Panc1 (cell line): ENCODE measurements around the gene RNU1-2. TPM values are rescaled to one million over a fixed set of nuclear protein-coding genes. Genes with fewer than 3 reads are reported as not detected.

Experiments
- ATAC-seq: fragments of 200-7000 bp; cut with Tn5 transposase; 2 replicates; pipeline ENCODE4 v1.9.1; 2020; ENCODE audit warnings: mild to moderate bottlenecking, moderate library complexity
- BruUV-seq: library from RNA; stranded (reverse); fragments of 400-500 nt; replicated peaks from 2 replicates; lab custom pipeline; 2021; lab: Mats Ljungman, UMichigan
- CTCF ChIA-PET: fragments of 300-600 bp; sonication (Branson Sonifier 250); formaldehyde crosslinking; loops from one replicate; lab custom pipeline; 2022; ENCODE audit warnings: antibody characterized with exemption; lab: Charles Lee
- POLR2A ChIA-PET: fragments of 300-600 bp; sonication (Branson Sonifier 250); formaldehyde crosslinking; loops from one replicate; lab custom pipeline; 2022; ENCODE audit warnings: antibody characterized with exemption; lab: Charles Lee
- DNase-seq: peaks from one replicate; pipeline ENCODE4 v3.0.0-alpha.2; 2010; ENCODE audit warnings: low read depth, low spot score
- H3K27ac ChIP-seq: 2 replicates; pipeline ENCODE4 v1.5.1; 2011; ENCODE audit warnings: mild to moderate bottlenecking, low read length, inconsistent platforms
- H3K27me3 ChIP-seq: fragments of 200-500 bp; sonication (Bioruptor generic); 2 replicates; pipeline ENCODE4 v1.6.0; 2014; ENCODE audit warnings: low read length, inconsistent platforms; ENCODE audit not compliant: control insufficient read depth, insufficient read depth
- H3K36me3 ChIP-seq: fragments of 200-500 bp; sonication (Bioruptor generic); 2 replicates; pipeline ENCODE4 v1.5.1; 2014; ENCODE audit warnings: inconsistent platforms, mild to moderate bottlenecking, low read length, moderate library complexity; ENCODE audit not compliant: control insufficient read depth, insufficient read depth
- H3K4me1 ChIP-seq: 2 replicates; pipeline ENCODE4 v1.5.1; 2011; ENCODE audit warnings: inconsistent platforms, mild to moderate bottlenecking, low read length, moderate library complexity; ENCODE audit not compliant: control insufficient read depth, insufficient read depth
- H3K4me3 ChIP-seq, 2 experiments: 2 replicates each; pipeline ENCODE4 v1.5.1; 2011 to 2012; ENCODE audit warnings: low read depth in 2 of 2, low read length in 2 of 2, mild to moderate bottlenecking in 2 of 2, inconsistent platforms in 1 of 2, moderate library complexity in 1 of 2
- H3K9me3 ChIP-seq: fragments of 200-500 bp; sonication (Bioruptor generic); 2 replicates; pipeline ENCODE4 v1.5.1; 2014; ENCODE audit warnings: low read depth, mild to moderate bottlenecking, inconsistent platforms, low read length, moderate library complexity; ENCODE audit not compliant: control insufficient read depth, insufficient read depth
- POLR2AphosphoS5 ChIP-seq: IDR thresholded peaks from 2 replicates; pipeline ENCODE4 v1.6.1; 2012; ENCODE audit warnings: mild to moderate bottlenecking, low read depth, low read length, moderate library complexity
- REST ChIP-seq, 2 experiments: IDR thresholded peaks; 2 replicates each; pipeline ENCODE4 v1.6.1; 2011 to 2012; ENCODE audit warnings: low read depth in 2 of 2, control low read depth in 1 of 2, low read length in 1 of 2, mild to moderate bottlenecking in 1 of 2, moderate library complexity in 1 of 2; ENCODE audit not compliant: insufficient read depth in 1 of 2
- SIN3A ChIP-seq: IDR thresholded peaks from 2 replicates; pipeline ENCODE4 v1.6.1; 2012; ENCODE audit warnings: low read depth, mild to moderate bottlenecking, low read length, moderate library complexity, borderline replicate concordance; ENCODE audit not compliant: insufficient read depth
- TCF7L2 ChIP-seq: IDR thresholded peaks from 2 replicates; pipeline ENCODE4 v1.6.1; 2011; ENCODE audit warnings: mild to moderate bottlenecking, low read depth, low read length, inconsistent platforms
- in situ Hi-C: cut with HindIII; loops from 2 replicates; pipeline ENCODE4 v1.10.0; 2016; ENCODE audit warnings: low sequenced_read_pairs, low pct_unique_long_range_greater_than_20kb
- intact Hi-C: fragments of 100-400 bp; cut with micrococcal nuclease; formaldehyde crosslinking; loops from one replicate; pipeline ENCODE4 v1.10.0; 2022; ENCODE audit not compliant: unreplicated experiment
- total RNA-seq: library from RNA; stranded (reverse); gene quantifications from one replicate; pipeline ENCODE4 v1.2.1, GENCODE V29; 2021; ENCODE audit not compliant: unreplicated experiment
- TF ChIP-seq, protein P1 (sequence below): fragments of 450-650 bp; IDR thresholded peaks from 2 replicates; pipeline ENCODE4 v1.5.1; 2017; ENCODE audit warnings: mild to moderate bottlenecking

The RNU1-2 gene
- total RNA-seq, 1 experiment from 2014 or later, result 1,290 TPM

GRCh38 chr1:16924216-16924918, 28.6 kb downstream of the RNU1-2 start:
- H3K4me1 ChIP-seq, result no peaks in the 10 kb centered on the region
- ChIA-PET POLR2A (no interaction called here), CTCF (interaction anchor here (0.7 kb wide), 1 partner anchor 108 kb away, joined by 10 read pairs; no protein-coding TSS in a partner anchor)
- TF ChIP-seq POLR2AphosphoS5, result no peak
- H3K27ac ChIP-seq, result no peak overlapping the region
- no peaks in the 10 kb centered on the region for H3K36me3 ChIP-seq
- H3K9me3 ChIP-seq, result no peaks in the 10 kb centered on the region
- intact Hi-C loops (no loop called here), in situ Hi-C loops (no loop called here)
- no TSS peak for BruUV-seq
- DNase-seq (no peak), ATAC-seq (no peak)
- no peaks in the 10 kb centered on the region for H3K27me3 ChIP-seq
- H3K4me3 ChIP-seq, result no peak overlapping the region

DNA sequence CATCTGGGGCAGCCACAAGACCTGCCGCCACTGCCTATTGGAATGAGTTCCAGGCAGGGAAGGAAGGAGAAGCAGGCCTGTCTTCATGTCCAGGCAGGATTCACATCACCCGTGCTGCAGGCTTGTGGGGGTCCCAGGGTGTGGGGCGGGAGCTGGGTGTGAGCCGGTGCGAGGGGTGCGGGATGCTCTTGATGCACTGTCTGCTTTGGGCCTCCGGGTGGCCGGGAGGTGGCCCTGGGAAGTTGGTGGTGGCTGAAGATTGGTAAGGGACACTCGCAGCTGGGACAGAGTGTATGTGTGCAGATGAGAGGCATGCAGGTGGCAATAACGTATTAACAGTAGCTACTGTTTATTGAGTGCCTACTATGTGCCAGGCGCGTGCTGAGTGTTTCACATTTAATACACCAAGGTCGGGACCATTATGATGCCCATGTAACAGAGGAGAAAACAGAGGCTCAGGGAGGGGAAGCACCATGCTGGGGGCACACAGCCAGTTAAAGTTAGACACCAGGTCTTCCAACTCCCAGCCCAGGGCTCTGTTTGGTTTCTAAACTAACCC, 29.2 kb downstream of the RNU1-2 start:
- no peak overlapping the region for H3K4me3 ChIP-seq

More for the DNA sequence above, 29.2 kb downstream of the RNU1-2 start:
- in situ Hi-C loops (no loop called here), intact Hi-C loops (no loop called here)
- TF ChIP-seq SIN3A (no peak), POLR2AphosphoS5 (no peak), TCF7L2 (no peak), REST (IDR thresholded peaks at IDR 0.05; ENCODE audit: insufficient read depth in 1 of 2, low read depth in 2 of 2, low read length in 1 of 2) (no peak)
- TF ChIP-seq, protein P1, sequence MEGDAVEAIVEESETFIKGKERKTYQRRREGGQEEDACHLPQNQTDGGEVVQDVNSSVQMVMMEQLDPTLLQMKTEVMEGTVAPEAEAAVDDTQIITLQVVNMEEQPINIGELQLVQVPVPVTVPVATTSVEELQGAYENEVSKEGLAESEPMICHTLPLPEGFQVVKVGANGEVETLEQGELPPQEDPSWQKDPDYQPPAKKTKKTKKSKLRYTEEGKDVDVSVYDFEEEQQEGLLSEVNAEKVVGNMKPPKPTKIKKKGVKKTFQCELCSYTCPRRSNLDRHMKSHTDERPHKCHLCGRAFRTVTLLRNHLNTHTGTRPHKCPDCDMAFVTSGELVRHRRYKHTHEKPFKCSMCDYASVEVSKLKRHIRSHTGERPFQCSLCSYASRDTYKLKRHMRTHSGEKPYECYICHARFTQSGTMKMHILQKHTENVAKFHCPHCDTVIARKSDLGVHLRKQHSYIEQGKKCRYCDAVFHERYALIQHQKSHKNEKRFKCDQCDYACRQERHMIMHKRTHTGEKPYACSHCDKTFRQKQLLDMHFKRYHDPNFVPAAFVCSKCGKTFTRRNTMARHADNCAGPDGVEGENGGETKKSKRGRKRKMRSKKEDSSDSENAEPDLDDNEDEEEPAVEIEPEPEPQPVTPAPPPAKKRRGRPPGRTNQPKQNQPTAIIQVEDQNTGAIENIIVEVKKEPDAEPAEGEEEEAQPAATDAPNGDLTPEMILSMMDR, result no peak
- Histone ChIP-seq H3K9me3 (no peaks in the 10 kb centered on the region), H3K27me3 (no peaks in the 10 kb centered on the region), H3K4me1 (no peaks in the 10 kb centered on the region), H3K27ac (no peak overlapping the region), H3K36me3 (no peaks in the 10 kb centered on the region)
- ChIA-PET POLR2A (no interaction called here), CTCF (no interaction called here)
- DNase-seq (no peak), ATAC-seq (0 out of 2 replicates have a peak, but pooled peaks have one; percentile 16)
- BruUV-seq, result no TSS peak
